Suprapubic skin (tissue), 4 donors: ENCODE data around the gene KHDC4. TPM values are rescaled to one million over a fixed set of nuclear protein-coding genes. Genes with fewer than 3 reads are reported as not detected.

ENCODE experiments used
- DNase-seq, 2 donors: peaks; one replicate each; pipeline ENCODE4 v3.0.0-alpha.2; 2019; ENCODE audit warnings: low spot score in 2 of 2
- H3K27ac ChIP-seq: fragments of 200-600 bp; sonication (generic); one replicate; pipeline ENCODE4 v1.5.1; 2019
- H3K27me3 ChIP-seq: fragments of 200-600 bp; sonication (generic); one replicate; pipeline ENCODE4 v1.5.1; 2019
- H3K36me3 ChIP-seq: fragments of 200-600 bp; sonication (generic); one replicate; pipeline ENCODE4 v1.5.1; 2019
- H3K4me1 ChIP-seq: fragments of 200-600 bp; sonication (generic); one replicate; pipeline ENCODE4 v1.5.1; 2019
- H3K4me3 ChIP-seq: fragments of 200-600 bp; sonication (generic); one replicate; pipeline ENCODE4 v1.5.1; 2019; ENCODE audit warnings: mild to moderate bottlenecking
- H3K9me3 ChIP-seq: fragments of 200-600 bp; sonication (generic); one replicate; pipeline ENCODE4 v1.5.1; 2019
- CTCF ChIP-seq, 2 donors: fragments of 200-600 bp in 1 of 2; fragments of 450-650 bp in 1 of 2; sonication (generic) in 1 of 2; IDR thresholded peaks; one replicate each; pipeline ENCODE4 v1.5.1; 2016 to 2019; ENCODE audit warnings: antibody characterized with exemption in 2 of 2, mild to moderate bottlenecking in 1 of 2, moderate library complexity in 1 of 2
- EP300 ChIP-seq: sonication (generic); formaldehyde crosslinking; IDR thresholded peaks from one replicate; pipeline ENCODE4 v1.6.1; 2017; ENCODE audit warnings: antibody characterized with exemption
- POLR2A ChIP-seq, 2 donors: fragments of 450-650 bp; IDR thresholded peaks; one replicate each; pipeline ENCODE4 v1.6.1; 2017; ENCODE audit warnings: antibody characterized with exemption in 2 of 2, mild to moderate bottlenecking in 2 of 2, moderate library complexity in 2 of 2
- POLR2AphosphoS5 ChIP-seq, 3 donors: sonication (generic); formaldehyde crosslinking; IDR thresholded peaks; one replicate each; pipeline ENCODE4 v1.6.1; 2017; ENCODE audit warnings: antibody characterized with exemption in 3 of 3
- WGBS: methylation state at CpG from one replicate; pipeline ENCODE4 v1.1.5; 2018; 5-methylcytosine and 5-hydroxymethylcytosine counted together
- total RNA-seq, 4 donors: library from RNA; depleted of rRNA; stranded (reverse); fragments of >200 nt; gene quantifications; one replicate each; pipeline ENCODE4 v1.1.0, GENCODE V29; 2016

Gene KHDC4
- total RNA-seq, 4 donors from 2014 or later: 33.6 to 116 (median 50.3) TPM

- H3K36me3 ChIP-seq: no peaks in the 10 kb centered on the region
- DNase-seq: no peak
- no peak for TF ChIP-seq CTCF (IDR thresholded peaks at IDR 0.05)
- TF ChIP-seq POLR2A (IDR thresholded peaks at IDR 0.05): no peak
- no peak for TF ChIP-seq EP300
- no peak for TF ChIP-seq POLR2AphosphoS5 (IDR thresholded peaks at IDR 0.05)
- H3K27ac ChIP-seq: peak overlapping the region; percentile 39
- no peaks in the 10 kb centered on the region for H3K9me3 ChIP-seq
- peaks cover 42% of the 10 kb centered on the region for H3K4me1 ChIP-seq
- 65% methylated on average over 4 of the region's 4 CpGs for WGBS
- no peaks in the 10 kb centered on the region for H3K27me3 ChIP-seq
- H3K4me3 ChIP-seq: no peak overlapping the region
Observed at GRCh38 chr1:155940482-155940992, 6.3 kb upstream of the KHDC4 start.

- H3K27me3 ChIP-seq: no peaks in the 10 kb centered on the region
- no peaks in the 10 kb centered on the region for H3K9me3 ChIP-seq
- peak; percentile 33 for TF ChIP-seq CTCF (IDR thresholded peaks at IDR 0.05)
- no peak for TF ChIP-seq POLR2A (IDR thresholded peaks at IDR 0.05)
- DNase-seq: no peak
- no peaks in the 10 kb centered on the region for H3K36me3 ChIP-seq
- no peak overlapping the region for H3K4me3 ChIP-seq
- WGBS: 0% methylated on average over 1 of the region's 1 CpG
- peaks cover 47% of the 10 kb centered on the region for H3K4me1 ChIP-seq
- H3K27ac ChIP-seq: no peak overlapping the region
Observed at GRCh38 chr1:155938220-155938627, 4.0 kb upstream of the KHDC4 start.

- peaks cover 9% of the 10 kb centered on the region for H3K36me3 ChIP-seq
- TF ChIP-seq POLR2AphosphoS5 (IDR thresholded peaks at IDR 0.05) (no peak), EP300 (no peak), CTCF (IDR thresholded peaks at IDR 0.05) (no peak), POLR2A (IDR thresholded peaks at IDR 0.05) (no peak)
- WGBS: 86% methylated on average over 24 of the region's 24 CpGs
- peaks cover 47% of the 10 kb centered on the region for H3K4me1 ChIP-seq
- H3K27ac ChIP-seq: peak overlapping the region; percentile 92
- H3K9me3 ChIP-seq: no peaks in the 10 kb centered on the region
- DNase-seq: no peak
- peak overlapping the region; percentile 70 for H3K4me3 ChIP-seq
- no peaks in the 10 kb centered on the region for H3K27me3 ChIP-seq
Observed at GRCh38 chr1:155934936-155935590, 850 bp upstream of the KHDC4 start.

GRCh38 chr1:155933591-155934096 is 569 bp downstream of the KHDC4 start:
- no peaks in the 10 kb centered on the region for H3K9me3 ChIP-seq
- peak overlapping the region; percentile 92 for H3K27ac ChIP-seq
- no peaks in the 10 kb centered on the region for H3K27me3 ChIP-seq
- WGBS: 4% methylated on average over 10 of the region's 10 CpGs
- H3K4me1 ChIP-seq: peaks cover 52% of the 10 kb centered on the region
- H3K36me3 ChIP-seq: peaks cover 24% of the 10 kb centered on the region
- DNase-seq: no peak
- no peak for TF ChIP-seq CTCF (IDR thresholded peaks at IDR 0.05)
- no peak for TF ChIP-seq POLR2AphosphoS5 (IDR thresholded peaks at IDR 0.05)
- no peak for TF ChIP-seq POLR2A (IDR thresholded peaks at IDR 0.05)
- no peak for TF ChIP-seq EP300
- H3K4me3 ChIP-seq: peak overlapping the region; percentile 70

GRCh38 chr1:155932487-155932886 is 1.7 kb downstream of the KHDC4 start:
- H3K27ac ChIP-seq: no peak overlapping the region
- H3K9me3 ChIP-seq: no peaks in the 10 kb centered on the region
- peaks cover 34% of the 10 kb centered on the region for H3K36me3 ChIP-seq
- TF ChIP-seq POLR2AphosphoS5 (IDR thresholded peaks at IDR 0.05): no peak
- no peak for TF ChIP-seq POLR2A (IDR thresholded peaks at IDR 0.05)
- no peak for TF ChIP-seq CTCF (IDR thresholded peaks at IDR 0.05)
- TF ChIP-seq EP300: no peak
- no peaks in the 10 kb centered on the region for H3K27me3 ChIP-seq
- H3K4me1 ChIP-seq: peaks cover 52% of the 10 kb centered on the region
- no peak for DNase-seq
- WGBS: 69% methylated on average over 5 of the region's 5 CpGs
- peak overlapping the region; percentile 70 for H3K4me3 ChIP-seq
